Measurements from ENCODE around the gene URB1.

The URB1 gene

DNA sequence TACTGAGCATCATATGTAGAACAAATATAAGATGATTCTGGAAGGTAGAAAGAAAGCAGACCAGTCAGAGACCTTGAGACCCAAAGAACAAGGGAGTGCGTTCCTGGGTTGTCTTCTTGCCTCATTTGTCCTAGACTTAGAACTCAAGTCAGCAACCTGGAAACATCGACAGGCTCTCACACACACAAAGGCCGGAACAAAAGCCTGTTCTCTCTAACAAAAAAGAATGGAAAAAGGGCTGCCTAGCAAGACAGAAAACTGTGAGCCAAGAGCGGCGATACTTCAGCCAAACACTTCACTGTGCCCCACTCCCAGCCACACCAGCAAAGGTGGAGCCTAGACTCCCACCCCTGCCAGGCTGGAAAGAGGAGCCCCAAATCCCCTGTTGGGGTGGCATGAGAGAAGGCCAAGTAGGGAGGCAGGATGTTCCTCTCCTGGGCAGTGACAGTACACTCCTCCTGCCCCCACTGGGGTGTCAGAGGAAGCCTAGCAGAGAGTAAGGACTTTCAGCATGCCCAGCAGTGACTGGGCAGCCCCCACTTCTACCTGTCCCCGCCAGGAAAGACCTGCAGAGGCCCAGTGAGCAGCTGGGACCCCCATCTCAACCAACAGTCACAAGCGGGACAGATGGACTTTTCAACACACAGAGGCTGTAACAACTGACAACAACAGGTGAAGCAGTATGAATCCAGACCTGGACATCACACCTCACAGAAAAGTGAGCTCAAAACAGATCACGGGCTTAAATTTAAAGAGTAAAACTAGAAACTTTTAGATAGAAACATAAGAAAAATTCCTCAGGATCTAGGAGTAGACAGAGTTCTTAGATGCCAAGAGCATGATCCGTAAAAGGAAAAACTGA is 61.1 kb downstream of the URB1 start:
- H3K4me3 ChIP-seq (ENCODE audit: low read depth, low read length) = no peak overlapping the region

GRCh38 chr21:32330784-32331311 is 62.0 kb downstream of the URB1 start:
- H3K4me3 ChIP-seq (ENCODE audit: low read depth, low read length) = no peak overlapping the region

More for the DNA sequence above, 61.1 kb downstream of the URB1 start:
- no peak for DNase-seq (ENCODE audit: low read depth)

GRCh38 chr21:32329776-32330175 is 63.0 kb downstream of the URB1 start:
- no peak for DNase-seq (ENCODE audit: low read depth)
- H3K4me3 ChIP-seq (ENCODE audit: low read depth, low read length) = no peak overlapping the region

More at GRCh38 chr21:32330784-32331311, 62.0 kb downstream of the URB1 start:
- DNase-seq (ENCODE audit: low read depth) = no peak

DNA sequence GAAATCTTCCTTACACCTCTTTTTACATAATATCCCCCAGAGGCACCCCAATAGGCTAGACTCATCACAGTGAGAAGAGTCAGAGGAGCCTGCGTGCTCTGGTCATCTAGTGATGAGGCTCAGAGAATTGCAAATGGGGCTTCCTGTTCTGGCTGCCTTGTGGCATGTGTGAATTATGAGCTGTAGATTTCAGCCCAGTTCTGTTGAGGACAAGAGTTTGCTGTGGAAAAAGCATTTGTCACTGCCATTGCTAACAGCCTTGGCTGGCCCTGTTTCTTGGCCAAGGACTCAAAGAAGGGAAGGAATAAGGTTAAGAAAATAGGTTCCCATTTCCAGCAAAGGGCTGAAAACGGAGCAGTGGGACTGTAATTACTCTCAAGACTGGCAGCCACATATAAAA is 63.5 kb downstream of the URB1 start:
- no peak for DNase-seq (ENCODE audit: low read depth)
- H3K4me3 ChIP-seq (ENCODE audit: low read depth, low read length) = no peak overlapping the region

DNA sequence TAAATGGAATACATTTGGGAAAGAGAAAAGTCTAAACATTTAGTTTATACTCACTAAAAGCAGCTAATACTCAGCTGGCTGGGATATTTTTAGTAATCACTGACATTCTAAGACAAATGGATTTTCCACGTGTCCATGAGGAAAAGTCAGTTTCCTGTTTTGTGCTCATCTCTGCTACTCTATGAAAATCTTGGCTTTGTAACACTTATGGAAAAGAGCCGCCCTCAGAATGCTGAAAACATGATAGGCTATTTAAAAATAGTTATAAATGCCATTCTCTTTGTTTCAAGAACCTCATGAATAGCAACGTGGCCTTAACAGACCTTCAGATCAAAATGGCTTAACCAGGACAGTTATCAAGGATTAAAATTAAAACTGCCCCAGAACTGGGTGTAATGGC is 64.2 kb downstream of the URB1 start:
- no peak for DNase-seq (ENCODE audit: low read depth)
- no peak overlapping the region for H3K4me3 ChIP-seq (ENCODE audit: low read depth, low read length)

GRCh38 chr21:32325706-32326105 is 67.1 kb downstream of the URB1 start:
- no peak for DNase-seq (ENCODE audit: low read depth)
- H3K4me3 ChIP-seq (ENCODE audit: low read depth, low read length) = no peak overlapping the region

- H3K4me3 ChIP-seq (ENCODE audit: low read depth, low read length) = no peak overlapping the region
- no peak for DNase-seq (ENCODE audit: low read depth)
These were observed 70.1 kb downstream of the URB1 start for GRCh38 chr21:32322676-32323075.

DNA sequence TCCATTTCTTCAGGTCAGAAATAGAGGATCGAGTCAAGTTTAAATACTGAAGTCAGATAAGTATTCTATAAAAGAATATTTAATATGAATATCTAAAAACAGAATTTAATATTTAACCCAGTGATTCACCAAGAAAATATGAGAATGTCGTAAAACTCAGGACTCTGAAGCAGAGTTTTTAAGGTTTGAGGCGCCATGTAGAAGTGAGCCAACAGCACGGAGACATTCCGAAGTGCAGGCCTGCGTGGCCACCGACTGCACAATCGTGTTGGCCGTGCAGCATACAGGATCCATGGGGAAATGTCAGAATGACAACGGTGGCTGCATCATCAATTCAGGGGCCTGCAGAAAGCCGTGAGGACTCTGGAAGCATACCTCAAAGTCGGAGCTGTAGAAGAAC is 70.7 kb downstream of the URB1 start:
- H3K4me3 ChIP-seq (ENCODE audit: low read depth, low read length) = no peak overlapping the region
- no peak for DNase-seq (ENCODE audit: low read depth)

GRCh38 chr21:32321480-32321879 is 71.3 kb downstream of the URB1 start:
- no peak for DNase-seq (ENCODE audit: low read depth)

GRCh38 chr21:32320726-32321125 is 72.1 kb downstream of the URB1 start:
- no peak overlapping the region for H3K4me3 ChIP-seq (ENCODE audit: low read depth, low read length)
- DNase-seq (ENCODE audit: low read depth) = no peak

More at GRCh38 chr21:32321480-32321879, 71.3 kb downstream of the URB1 start:
- H3K4me3 ChIP-seq (ENCODE audit: low read depth, low read length) = no peak overlapping the region

DNA sequence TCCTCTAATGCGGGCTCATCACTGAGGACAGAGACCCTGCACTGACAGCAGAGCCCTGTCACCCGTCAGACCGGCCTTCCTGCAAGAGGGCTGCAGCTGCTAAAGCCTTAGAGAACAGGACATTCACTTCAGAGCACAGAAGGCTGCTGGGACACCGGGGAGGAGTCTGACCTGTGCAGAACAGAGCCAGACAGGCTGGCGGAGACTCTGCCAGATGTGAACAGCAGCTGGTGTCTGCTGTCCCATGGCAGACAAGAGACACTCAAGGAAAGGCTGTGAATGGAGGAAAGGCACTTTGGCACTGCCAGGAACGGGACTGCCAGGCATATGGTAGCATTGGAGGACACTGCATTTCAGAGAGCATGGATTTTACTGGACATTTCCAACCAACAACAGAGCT is 72.8 kb downstream of the URB1 start:
- no peak overlapping the region for H3K4me3 ChIP-seq (ENCODE audit: low read depth, low read length)
- DNase-seq (ENCODE audit: low read depth) = no peak

DNA sequence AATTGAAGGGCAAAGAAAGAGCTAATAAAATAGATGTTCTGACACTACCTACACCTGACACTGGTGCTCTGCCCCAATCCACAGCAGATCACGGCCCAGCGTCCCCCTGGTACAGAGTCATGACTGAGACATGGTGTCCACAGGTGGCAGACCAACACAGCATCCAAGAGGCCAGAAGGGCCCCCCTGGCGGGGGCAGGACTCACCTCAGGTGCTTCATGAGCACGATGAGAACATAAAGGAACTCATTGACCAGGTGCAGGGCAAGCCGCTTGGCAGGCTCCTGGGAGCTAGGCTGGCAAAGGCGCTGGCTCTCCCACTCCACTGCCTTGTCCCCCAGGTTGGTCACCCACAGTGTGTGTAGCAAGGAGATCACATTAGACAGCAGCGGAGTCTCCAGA is 73.8 kb downstream of the URB1 start:
- DNase-seq (ENCODE audit: low read depth) = no peak
- no peak overlapping the region for H3K4me3 ChIP-seq (ENCODE audit: low read depth, low read length)

DNA sequence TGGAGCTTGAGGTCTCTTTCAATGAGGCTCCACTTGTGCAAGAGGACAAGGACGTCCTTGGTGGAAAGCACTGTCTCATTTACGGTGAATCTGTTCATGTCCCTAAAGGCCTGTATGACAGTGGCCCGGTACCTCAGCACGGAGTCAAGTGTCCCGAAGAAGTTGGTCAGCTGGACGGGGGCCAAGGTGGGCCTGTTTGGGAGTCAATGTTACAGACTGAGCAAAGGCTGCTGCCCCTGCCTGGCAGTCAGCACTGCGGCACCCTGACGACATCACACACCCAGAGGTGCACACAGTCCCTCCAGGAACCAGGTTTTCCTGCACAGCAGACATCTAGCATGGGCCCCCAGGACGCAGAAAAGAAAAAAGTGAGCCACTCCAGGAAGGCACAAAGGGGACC is 75.1 kb downstream of the URB1 start:
- H3K4me3 ChIP-seq (ENCODE audit: low read depth, low read length) = no peak overlapping the region
- no peak for DNase-seq (ENCODE audit: low read depth)

DNA sequence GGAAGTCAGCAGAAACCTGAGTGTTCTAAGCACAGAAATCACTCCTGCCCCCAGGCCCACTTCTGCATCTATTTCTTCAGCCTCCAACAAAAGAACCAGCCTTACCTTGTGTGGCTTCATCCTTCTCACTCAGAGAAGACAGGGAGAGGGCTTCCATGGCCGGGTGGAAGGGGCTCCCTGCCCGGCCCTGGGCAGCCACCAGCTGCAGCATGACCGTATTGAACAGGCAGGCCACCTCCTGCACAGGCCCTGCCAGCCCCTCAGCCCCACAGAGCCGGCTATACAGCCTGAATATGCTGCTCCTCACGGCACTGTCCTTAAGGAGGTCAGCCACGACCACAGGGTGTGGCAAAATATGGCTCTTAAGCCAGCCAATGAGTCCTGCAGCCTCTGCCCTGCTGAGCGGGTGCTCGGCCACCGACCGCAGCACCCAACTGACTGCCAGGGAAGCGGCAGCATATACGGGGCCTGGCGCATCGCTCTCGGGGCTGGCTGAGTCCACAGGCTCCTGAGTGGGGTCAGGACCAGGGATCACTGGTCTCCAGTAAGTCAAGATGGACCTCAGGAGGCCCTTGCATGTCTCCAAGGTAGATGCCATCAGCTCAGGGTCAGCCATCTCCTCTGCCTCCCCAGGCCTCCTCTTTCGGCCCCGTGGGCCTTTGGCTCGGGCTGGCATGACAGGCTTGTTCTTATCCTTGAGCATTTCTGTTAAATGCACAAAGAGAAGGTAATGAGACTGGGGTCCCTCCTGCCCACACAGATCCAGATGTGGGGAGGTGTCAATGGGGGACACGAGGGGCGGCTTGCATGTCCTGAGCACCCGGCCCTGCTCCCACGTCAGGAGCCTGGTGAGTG is 76.2 kb downstream of the URB1 start:
- no peak for DNase-seq (ENCODE audit: low read depth)
- no peak overlapping the region for H3K4me3 ChIP-seq (ENCODE audit: low read depth, low read length)

DNA sequence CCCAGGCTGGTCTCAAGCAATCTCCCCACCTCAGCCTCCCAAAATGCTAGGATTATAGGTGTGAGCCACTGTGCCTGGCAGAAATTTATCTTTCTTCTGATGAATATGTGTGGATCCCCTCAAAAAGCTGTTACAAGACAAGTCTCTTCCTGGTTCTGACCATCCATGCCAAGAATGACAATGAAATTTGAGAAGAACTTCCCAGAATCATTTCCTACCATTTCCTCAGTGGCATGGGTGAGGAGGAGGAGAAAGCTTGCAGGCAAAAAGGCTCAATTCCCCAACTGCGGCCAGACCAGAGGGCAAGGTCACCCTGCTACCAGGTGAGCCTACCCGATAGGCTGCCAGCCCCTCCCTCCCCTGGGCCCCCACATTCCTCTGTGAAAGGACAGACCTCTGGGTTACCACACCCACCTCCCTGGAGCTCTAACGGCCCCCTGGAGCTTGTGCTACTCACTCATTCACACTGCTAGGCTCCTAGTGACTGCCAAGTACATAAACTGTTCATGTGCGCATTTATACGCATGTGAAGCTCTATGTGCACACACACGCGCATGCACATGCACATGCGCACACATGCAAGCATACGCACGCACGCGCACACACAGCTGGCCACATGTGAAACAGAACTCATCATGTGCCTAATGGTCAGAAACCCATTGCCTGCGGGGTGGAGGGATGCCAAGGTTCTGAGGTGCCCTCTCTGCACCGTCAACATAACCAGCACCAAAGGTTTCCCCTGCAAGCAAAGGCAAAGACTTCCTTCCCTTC is 77.1 kb downstream of the URB1 start:
- DNase-seq (ENCODE audit: low read depth) = no peak

DNA sequence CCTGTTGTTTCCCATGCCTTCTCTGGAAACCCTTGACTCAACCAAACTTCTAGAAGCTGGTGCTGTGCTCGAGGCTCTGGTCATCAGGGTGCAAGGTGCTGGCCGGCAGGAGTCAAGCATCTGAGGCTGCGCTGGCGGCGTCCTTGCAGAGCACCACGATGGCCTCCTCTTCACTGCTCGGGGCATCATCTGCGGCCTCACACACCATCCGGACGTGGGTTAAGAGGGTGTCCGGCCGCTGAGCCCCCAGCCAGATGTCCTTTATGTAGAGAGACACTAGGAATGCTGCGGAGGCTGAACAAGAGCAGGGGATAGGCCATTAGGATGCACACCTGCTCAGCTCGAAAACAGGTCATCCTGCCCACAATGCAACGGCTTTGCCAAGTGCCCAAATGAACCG is 78.0 kb downstream of the URB1 start:
- DNase-seq (ENCODE audit: low read depth) = no peak
- no peak overlapping the region for H3K4me3 ChIP-seq (ENCODE audit: low read depth, low read length)

More for the DNA sequence above, 77.1 kb downstream of the URB1 start:
- no peak overlapping the region for H3K4me3 ChIP-seq (ENCODE audit: low read depth, low read length)

- no peak overlapping the region for H3K4me3 ChIP-seq (ENCODE audit: low read depth, low read length)
- DNase-seq (ENCODE audit: low read depth) = no peak
These were observed 79.8 kb downstream of the URB1 start for GRCh38 chr21:32312976-32313375.

DNA sequence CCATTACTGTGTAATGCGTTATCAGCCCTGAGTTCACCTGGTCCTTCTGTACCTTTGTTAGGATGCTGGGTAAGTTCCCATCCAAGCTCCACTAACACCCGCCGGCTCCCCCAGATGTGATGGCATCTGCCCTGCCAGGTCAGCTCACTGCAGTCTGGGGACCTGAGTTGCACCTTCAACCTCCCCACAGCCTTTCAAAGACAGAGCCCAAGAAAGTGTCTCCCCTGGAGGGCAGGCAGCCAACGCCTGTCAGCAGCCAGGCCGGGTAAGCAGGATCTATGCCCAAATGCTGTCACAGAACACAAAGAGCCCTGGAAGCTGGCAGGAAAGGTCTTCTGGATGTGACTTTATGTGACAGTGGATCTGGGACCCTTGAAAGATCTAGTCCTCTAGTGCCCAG is 80.5 kb downstream of the URB1 start:
- DNase-seq (ENCODE audit: low read depth) = no peak

DNA sequence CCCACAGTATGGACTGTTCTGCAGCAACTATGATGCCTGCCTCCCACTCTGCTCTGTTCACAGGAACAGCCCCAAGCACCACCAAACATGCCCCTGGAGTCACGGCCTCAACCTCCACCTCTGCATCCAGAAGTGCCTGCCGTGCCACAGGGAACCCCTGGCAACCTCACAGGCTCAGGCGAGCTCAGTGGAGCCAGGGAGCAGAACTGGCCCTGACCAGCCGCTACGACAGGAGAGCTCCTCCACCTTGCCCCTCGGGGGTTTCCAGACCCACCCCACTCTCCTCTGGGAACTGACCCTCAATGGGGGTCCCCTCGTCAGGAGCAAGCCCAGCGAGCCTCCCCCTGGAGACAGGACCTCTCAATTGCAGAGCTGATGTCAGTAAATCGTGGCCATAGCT is 81.2 kb downstream of the URB1 start:
- H3K4me3 ChIP-seq (ENCODE audit: low read depth, low read length) = no peak overlapping the region
- no peak for DNase-seq (ENCODE audit: low read depth)

More for the DNA sequence above, 80.5 kb downstream of the URB1 start:
- no peak overlapping the region for H3K4me3 ChIP-seq (ENCODE audit: low read depth, low read length)
